Activated CD8-positive, alpha-beta memory T cell treated with anti-CD3 and anti-CD28 coated beads, Interleukin-2, amount 50 U/mL, for 48 hours (primary cell): ENCODE results near the gene HSF5.
"Not testable (repeated sequence)": the region's sequence is repeated elsewhere in the genome, so short reads cannot be mapped to it uniquely, and the experiment has no call there.

ENCODE experiments used
- DNase-seq: peaks from one replicate; pipeline ENCODE4 v3.0.0-alpha.2; 2020

Gene HSF5

GRCh38 chr17:58412064-58412703 lies 76.0 kb downstream of the HSF5 start:
- DNase-seq = no peak

GRCh38 chr17:58411408-58411894 lies 76.8 kb downstream of the HSF5 start:
- no peak for DNase-seq

GRCh38 chr17:58410714-58411407 lies 77.3 kb downstream of the HSF5 start:
- DNase-seq = no peak

GRCh38 chr17:58409432-58409831 lies 78.8 kb downstream of the HSF5 start:
- DNase-seq = no peak

GRCh38 chr17:58403311-58403710 lies 84.9 kb downstream of the HSF5 start:
- DNase-seq = no peak

GRCh38 chr17:58402679-58403078 lies 85.5 kb downstream of the HSF5 start:
- DNase-seq = no peak

- no peak for DNase-seq
Measured at GRCh38 chr17:58402047-58402446, 86.2 kb downstream of the HSF5 start.

GRCh38 chr17:58401287-58401686 lies 86.9 kb downstream of the HSF5 start:
- no peak for DNase-seq

- DNase-seq = no peak
Measured at GRCh38 chr17:58400826-58401225, 87.4 kb downstream of the HSF5 start.

GRCh38 chr17:58399974-58400373 lies 88.2 kb downstream of the HSF5 start:
- DNase-seq = no peak

- no peak for DNase-seq
Measured at GRCh38 chr17:58398574-58399266, 89.5 kb downstream of the HSF5 start.

- not testable (repeated sequence) for DNase-seq
Measured at GRCh38 chr17:58397421-58397820, 90.8 kb downstream of the HSF5 start.

GRCh38 chr17:58396173-58396572 lies 92.0 kb downstream of the HSF5 start:
- DNase-seq = no peak

GRCh38 chr17:58394534-58395223 lies 93.5 kb downstream of the HSF5 start:
- DNase-seq = no peak

- no peak for DNase-seq
Measured at GRCh38 chr17:58391302-58391984, 96.8 kb downstream of the HSF5 start.

GRCh38 chr17:58390884-58391283 lies 97.3 kb downstream of the HSF5 start:
- no peak for DNase-seq

- no peak for DNase-seq
Measured at GRCh38 chr17:58388302-58389190, 99.7 kb downstream of the HSF5 start.

GRCh38 chr17:58387834-58388233 lies 100.4 kb downstream of the HSF5 start:
- no peak for DNase-seq

GRCh38 chr17:58386708-58387107 lies 101.5 kb downstream of the HSF5 start:
- DNase-seq = no peak

GRCh38 chr17:58385359-58385899 lies 102.8 kb downstream of the HSF5 start:
- DNase-seq = no peak

- no peak for DNase-seq
Measured at GRCh38 chr17:58384897-58385296, 103.3 kb downstream of the HSF5 start.
